GM19023 (cell line): Measurements from ENCODE around the gene FTL.
"Not testable (repeated sequence)": the region's sequence is repeated elsewhere in the genome, so short reads cannot be mapped to it uniquely, and the experiment has no call there.

ENCODE experiments used
- ATAC-seq: cut with Tn5 transposase; IDR thresholded peaks from one replicate; pipeline ENCODE4 v1.9.1; 2021; ENCODE audit warnings: mild to moderate bottlenecking, moderate library complexity; ENCODE audit not compliant: unreplicated experiment

The FTL gene

GRCh38 chr19:48965040-48965805, at the start of gene FTL:
Gene FTL (plus strand): TSS chr19:48965309. CDS start chr19:48965508, 199 bp downstream.
- ATAC-seq, result peak; percentile 57

GRCh38 chr19:48915757-48916156, 49.4 kb upstream of the FTL start:
- ATAC-seq, result no peak

DNA sequence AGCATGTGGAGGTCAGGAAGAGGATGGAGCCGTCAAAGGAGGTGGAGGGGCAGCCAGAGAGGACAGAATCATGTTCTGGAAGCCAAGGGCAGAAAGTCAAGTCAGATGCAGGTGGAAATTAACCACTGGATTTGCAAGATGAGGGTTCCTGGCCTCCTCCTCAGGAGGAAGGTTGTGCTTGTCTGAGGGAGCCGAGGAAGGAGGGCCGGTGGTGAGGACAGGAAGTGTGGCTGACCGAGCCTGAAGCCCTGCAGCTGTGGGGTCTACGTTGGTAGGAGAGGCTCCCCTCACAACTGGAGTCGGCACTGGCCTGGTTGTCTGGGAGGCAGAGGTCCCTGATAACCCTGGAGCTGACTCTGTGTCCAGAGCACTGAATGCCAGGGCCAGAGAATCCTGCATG, 47.0 kb upstream of the FTL start:
- ATAC-seq, result no peak

DNA sequence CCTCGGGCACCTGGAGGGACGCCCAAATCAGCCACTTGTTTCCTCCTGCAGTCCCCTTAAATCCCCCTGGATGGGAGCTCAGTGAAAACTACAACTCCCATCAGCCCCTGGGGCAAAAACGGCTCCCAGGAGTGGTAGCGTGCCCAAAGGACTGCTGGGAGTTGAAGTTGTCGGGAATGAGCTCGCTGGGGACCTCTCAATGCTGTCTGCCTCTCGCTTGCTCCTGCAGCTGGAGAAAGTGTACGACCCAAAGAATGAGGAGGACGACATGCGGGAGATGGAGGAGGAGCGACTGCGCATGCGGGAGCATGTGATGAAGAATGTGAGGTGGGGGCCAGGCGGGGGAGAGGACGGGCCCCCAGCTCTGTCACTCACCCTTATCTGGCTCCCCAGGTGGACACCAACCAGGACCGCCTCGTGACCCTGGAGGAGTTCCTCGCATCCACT, 46.3 kb upstream of the FTL start:
- ATAC-seq, result no peak

- not testable (repeated sequence) for ATAC-seq
Observed at GRCh38 chr19:48919271-48919670, 45.8 kb upstream of the FTL start.

DNA sequence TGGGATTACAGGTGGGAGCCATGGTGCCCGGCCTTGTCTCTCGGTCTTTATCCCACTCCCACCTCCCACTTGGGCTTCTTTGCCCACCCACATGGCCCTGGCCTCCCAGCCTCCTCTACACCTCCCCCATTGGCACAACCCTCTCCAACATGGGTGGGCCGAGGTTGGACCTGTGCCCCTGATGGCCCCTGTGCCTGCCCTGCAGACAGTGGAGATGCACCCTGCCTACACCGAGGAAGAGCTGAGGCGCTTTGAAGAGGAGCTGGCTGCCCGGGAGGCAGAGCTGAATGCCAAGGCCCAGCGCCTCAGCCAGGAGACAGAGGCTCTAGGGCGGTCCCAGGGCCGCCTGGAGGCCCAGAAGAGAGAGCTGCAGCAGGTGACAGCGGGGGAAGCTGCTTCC, 44.2 kb upstream of the FTL start:
- ATAC-seq, result no peak

DNA sequence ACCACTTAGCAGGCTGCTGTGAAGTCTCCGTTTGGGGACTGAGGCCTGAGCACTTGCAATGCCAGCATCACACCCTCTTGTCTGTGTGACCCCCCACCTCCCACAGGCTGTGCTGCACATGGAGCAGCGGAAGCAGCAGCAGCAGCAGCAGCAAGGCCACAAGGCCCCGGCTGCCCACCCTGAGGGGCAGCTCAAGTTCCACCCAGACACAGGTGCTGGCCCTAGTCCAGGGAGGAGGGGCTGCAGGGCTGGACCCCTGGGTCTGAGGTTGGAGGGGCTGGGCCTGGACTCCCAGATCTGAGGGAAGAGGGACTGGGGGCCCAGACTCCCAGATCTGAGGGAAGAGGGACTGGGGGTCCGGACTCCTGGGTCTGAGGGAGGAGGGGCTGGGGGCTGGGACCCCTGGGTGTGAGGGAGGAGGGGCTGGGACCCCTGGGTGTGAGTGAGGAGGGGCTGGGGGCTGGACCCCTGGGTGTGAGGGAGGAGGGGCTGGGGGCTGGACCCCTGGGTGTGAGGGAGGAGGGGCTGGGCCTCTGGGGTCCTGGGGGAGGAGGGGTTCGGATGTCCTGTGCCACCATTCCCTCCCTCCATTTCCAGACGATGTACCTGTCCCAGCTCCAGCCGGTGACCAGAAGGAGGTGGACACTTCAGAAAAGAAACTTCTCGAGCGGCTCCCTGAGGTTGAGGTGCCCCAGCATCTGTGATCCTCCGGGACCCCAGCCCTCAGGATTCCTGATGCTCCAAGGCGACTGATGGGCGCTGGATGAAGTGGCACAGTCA, 43.2 kb upstream of the FTL start:
- no peak for ATAC-seq

DNA sequence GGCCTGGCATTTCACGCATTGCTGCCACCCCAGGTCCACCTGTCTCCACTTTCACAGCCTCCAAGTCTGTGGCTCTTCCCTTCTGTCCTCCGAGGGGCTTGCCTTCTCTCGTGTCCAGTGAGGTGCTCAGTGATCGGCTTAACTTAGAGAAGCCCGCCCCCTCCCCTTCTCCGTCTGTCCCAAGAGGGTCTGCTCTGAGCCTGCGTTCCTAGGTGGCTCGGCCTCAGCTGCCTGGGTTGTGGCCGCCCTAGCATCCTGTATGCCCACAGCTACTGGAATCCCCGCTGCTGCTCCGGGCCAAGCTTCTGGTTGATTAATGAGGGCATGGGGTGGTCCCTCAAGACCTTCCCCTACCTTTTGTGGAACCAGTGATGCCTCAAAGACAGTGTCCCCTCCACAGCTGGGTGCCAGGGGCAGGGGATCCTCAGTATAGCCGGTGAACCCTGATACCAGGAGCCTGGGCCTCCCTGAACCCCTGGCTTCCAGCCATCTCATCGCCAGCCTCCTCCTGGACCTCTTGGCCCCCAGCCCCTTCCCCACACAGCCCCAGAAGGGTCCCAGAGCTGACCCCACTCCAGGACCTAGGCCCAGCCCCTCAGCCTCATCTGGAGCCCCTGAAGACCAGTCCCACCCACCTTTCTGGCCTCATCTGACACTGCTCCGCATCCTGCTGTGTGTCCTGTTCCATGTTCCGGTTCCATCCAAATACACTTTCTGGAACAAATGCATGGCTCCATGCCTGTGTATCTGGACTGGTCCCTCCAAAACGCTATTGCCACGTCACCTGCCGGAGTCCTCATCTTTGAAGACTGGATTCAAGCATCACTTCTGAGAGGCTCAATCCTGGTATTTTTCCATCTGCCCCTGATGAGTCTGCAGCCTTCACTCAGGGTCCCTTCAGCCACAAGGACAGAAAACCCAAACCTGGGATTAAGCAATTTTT, 42.3 kb upstream of the FTL start:
- ATAC-seq, result no peak

- ATAC-seq, result no peak
Observed at GRCh38 chr19:48925240-48925843, 39.8 kb upstream of the FTL start.

- not testable (repeated sequence) for ATAC-seq
Observed at GRCh38 chr19:48925890-48926289, 39.2 kb upstream of the FTL start.

GRCh38 chr19:48926909-48927308, 38.2 kb upstream of the FTL start:
- ATAC-seq, result no peak

GRCh38 chr19:48927692-48928091, 37.4 kb upstream of the FTL start:
- ATAC-seq, result not testable (repeated sequence)

DNA sequence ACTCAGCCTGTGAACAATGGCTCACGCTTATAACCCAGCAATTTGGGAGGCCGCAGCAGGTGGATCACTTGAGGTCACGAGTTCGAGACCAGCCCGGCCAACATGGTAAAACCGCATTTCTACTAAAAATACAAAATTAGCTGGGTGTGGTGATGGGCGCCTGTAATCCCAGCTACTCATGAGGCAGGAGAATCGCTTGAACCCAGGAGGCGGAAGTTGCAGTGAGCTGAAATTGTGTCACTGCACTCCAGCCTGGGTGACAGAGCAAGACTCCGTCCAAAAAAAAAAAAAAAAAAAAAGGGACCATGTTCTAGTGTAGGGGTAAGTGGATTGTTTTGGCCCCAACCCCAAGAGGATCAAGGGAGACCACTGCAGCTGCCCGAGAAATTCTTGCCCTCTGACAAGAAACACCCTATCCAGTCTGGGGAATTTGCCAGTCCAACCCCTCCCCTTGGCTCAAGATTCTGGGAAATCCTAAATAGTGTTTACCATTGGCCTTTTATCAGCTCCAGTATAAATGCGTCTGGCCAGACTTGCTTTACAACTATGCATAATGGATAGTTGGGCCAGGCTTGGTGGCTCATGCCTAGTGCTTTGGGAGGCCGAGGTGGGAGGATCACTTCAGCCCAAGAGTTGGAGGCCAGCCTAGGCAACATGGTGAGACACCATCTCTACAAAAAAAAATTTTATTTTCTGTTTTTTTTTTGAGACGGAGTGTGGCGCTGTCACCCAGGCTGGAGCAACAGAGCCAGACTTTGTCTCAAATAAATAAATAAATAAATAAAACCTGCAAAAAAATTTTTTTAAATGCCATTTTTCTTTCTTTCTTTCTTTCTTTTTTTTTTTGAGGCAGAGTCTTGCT, 36.7 kb upstream of the FTL start:
- no peak for ATAC-seq

DNA sequence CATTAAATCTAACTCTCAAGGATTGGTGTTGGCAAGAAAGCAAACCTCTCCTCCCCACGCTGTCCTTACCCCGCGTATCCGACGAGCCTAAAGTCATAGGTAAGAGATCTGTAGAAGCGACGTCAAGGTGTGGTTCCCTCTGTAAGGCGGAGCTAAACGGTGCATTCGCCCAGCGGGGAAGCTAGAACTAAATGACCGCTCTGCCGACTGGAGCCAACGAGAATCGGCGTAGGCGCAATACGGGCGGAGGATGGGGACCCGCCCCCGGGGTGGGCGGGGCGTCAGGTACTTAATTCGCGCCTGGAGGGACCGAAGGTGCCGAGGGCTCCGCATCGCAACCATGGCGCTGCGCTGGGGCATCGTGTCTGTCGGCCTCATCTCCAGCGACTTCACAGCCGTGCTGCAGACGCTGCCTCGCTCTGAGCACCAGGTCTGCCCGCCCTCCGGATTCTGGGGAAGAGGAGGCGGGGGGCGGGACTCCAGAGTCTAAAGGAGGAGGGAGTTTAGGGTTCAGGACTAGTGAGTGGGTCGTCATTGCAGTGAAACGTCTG, 31.7 kb upstream of the FTL start, which contains the start of gene DHDH:
Gene DHDH (plus strand): TSS at position 318 of the 551 bp plus-strand sequence. CDS start 23 bp downstream, at position 341.
- peak; percentile 66 for ATAC-seq

DNA sequence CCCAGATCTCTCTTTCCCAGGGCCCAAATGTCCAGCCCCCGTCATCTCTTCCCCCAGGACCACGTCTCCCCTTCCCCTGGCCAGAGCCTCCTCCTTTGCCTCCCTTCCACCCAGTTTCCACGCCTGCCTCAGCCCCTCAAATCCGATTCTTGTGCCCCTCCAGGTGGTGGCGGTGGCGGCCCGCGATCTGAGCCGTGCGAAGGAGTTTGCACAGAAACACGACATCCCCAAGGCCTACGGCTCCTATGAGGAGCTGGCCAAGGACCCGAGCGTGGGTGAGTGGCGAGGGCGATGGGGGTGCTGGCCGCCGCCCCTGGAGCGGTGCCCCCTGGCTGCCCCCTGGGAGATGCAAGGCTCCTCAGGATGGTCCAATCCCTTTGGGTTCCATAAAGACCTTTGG, 30.3 kb upstream of the FTL start:
- ATAC-seq, result no peak

DNA sequence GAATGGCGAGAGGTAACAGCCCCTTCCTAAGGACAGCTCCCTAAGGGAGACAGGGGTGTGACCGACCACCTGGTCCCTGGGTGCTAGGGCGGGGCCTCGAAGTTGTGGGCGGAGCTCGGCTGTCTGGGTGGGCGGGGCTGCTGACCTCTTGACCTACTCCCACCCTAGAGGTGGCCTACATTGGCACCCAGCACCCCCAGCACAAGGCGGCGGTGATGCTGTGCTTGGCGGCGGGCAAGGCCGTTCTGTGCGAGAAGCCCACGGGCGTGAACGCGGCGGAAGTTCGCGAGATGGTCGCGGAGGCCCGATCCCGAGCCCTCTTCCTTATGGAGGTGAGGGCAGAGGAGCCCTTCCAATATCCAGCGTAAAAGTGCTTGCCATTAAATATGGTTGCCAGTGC, 29.2 kb upstream of the FTL start:
- ATAC-seq, result no peak

DNA sequence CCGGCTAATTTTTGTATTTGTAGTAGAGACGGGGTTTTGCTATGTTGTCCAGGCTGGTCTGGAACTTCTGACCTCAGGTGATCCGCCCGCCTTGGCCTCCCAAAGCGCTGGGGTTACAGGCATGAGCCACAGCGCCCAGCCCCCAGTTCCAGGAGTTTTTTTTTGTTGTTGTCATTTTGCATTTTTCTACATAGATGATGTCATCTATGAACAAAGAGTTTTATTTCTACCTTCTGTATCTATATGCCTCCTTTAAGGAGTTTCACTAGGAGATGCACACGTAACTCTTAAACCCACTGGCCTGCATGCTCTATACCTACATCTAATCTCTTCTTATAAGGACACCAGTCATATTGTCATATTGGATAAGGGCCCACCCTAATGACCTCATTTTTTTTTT, 26.9 kb upstream of the FTL start:
- no peak for ATAC-seq

DNA sequence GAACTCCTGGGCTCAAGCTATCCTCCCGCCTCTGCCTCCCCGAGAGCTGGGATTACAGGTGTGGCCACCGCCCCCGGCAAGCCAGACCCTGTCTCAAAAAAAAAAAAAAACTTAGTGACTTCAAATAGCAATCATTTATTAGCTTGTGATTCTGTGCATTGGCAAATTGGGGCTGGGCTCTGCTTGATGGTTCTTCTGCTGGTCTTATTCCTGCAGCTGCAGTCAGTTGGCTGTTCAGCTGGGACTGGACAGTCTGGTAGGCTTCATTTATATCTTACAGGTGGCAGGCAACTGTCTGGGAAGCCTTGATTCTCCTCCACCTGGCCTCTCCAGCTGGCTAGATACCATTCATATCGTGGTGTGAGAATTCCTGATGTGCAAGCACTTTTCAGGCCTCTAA, 24.2 kb upstream of the FTL start:
- no peak for ATAC-seq

- ATAC-seq, result no peak
Observed at GRCh38 chr19:48943081-48943480, 22.0 kb upstream of the FTL start.
